ENCODE data around the gene ITGB5.

- no peak for TF ChIP-seq POLR2A (IDR thresholded peaks at IDR 0.05; ENCODE audit: low read depth, low read length)
- TF ChIP-seq TAF1 (IDR thresholded peaks at IDR 0.05; ENCODE audit: low read depth, low read length), result no peak
- no peak for TF ChIP-seq POLR2AphosphoS5 (IDR thresholded peaks at IDR 0.05; ENCODE audit: low read depth, low read length)
- TF ChIP-seq PAX5 (IDR thresholded peaks at IDR 0.05; ENCODE audit: insufficient read depth, low read length, severe bottlenecking), result no peak
These were observed 52.1 kb downstream of the ITGB5 start for GRCh38 chr3:124834723-124835718.
